ENCODE results near the gene ZBTB16. TPM values are rescaled to one million over a fixed set of nuclear protein-coding genes. Genes with fewer than 3 reads are reported as not detected.

ZBTB16 gene
- total RNA-seq, 1 donor from 2014 or later: 25.4 TPM

- intact Hi-C loops (cut with DNase I): no loop called here
- DNase-seq (ENCODE audit: low spot score): no peak
Observed at GRCh38 chr11:114274637-114275036, 215.1 kb downstream of the ZBTB16 start.

- intact Hi-C loops (cut with DNase I): no loop called here
- no peak for DNase-seq (ENCODE audit: low spot score)
Observed at GRCh38 chr11:114275280-114275679, 215.8 kb downstream of the ZBTB16 start.

GRCh38 chr11:114276077-114276476 is 216.6 kb downstream of the ZBTB16 start:
- intact Hi-C loops (cut with DNase I): no loop called here
- DNase-seq (ENCODE audit: low spot score): peak; percentile 53

GRCh38 chr11:114277637-114278341 is 218.3 kb downstream of the ZBTB16 start:
- no peak for DNase-seq (ENCODE audit: low spot score)
- intact Hi-C loops (cut with DNase I): no loop called here

- intact Hi-C loops (cut with DNase I): no loop called here
- DNase-seq (ENCODE audit: low spot score): no peak
Observed at GRCh38 chr11:114278342-114279065, 219.0 kb downstream of the ZBTB16 start.

GRCh38 chr11:114279792-114280546 is 220.5 kb downstream of the ZBTB16 start:
- intact Hi-C loops (cut with DNase I): loop anchor here (5.0 kb wide), 2 partner anchors 37 to 62 kb away; no protein-coding TSS in a partner anchor
- no peak for DNase-seq (ENCODE audit: low spot score)

GRCh38 chr11:114280696-114281095 is 221.2 kb downstream of the ZBTB16 start:
- no peak for DNase-seq (ENCODE audit: low spot score)
- intact Hi-C loops (cut with DNase I): loop anchor here (5.0 kb wide), 2 partner anchors 37 to 62 kb away; no protein-coding TSS in a partner anchor

- DNase-seq (ENCODE audit: low spot score): no peak
- intact Hi-C loops (cut with DNase I): loop anchor here (5.0 kb wide), 2 partner anchors 36 to 61 kb away; no protein-coding TSS in a partner anchor
Observed at GRCh38 chr11:114281388-114281956, 222.0 kb downstream of the ZBTB16 start.

- DNase-seq (ENCODE audit: low spot score): no peak
- intact Hi-C loops (cut with DNase I): loop anchor here (5.0 kb wide), 2 partner anchors 35 to 60 kb away; no protein-coding TSS in a partner anchor
Observed at GRCh38 chr11:114282488-114282887, 223.0 kb downstream of the ZBTB16 start.

GRCh38 chr11:114283422-114283821 is 223.9 kb downstream of the ZBTB16 start:
- intact Hi-C loops (cut with DNase I): loop anchor here (1.0 to 5.0 kb wide), 3 partner anchors 34 to 479 kb away; no protein-coding TSS in a partner anchor

GRCh38 chr11:114284021-114284420 is 224.5 kb downstream of the ZBTB16 start:
- intact Hi-C loops (cut with DNase I): loop anchor here (5.0 kb wide), 2 partner anchors 33 to 58 kb away; no protein-coding TSS in a partner anchor
- DNase-seq (ENCODE audit: low spot score): no peak

More at GRCh38 chr11:114283422-114283821, 223.9 kb downstream of the ZBTB16 start:
- DNase-seq (ENCODE audit: low spot score): no peak

- no peak for DNase-seq (ENCODE audit: low spot score)
- intact Hi-C loops (cut with DNase I): loop anchor here (5.0 kb wide), 2 partner anchors 32 to 57 kb away; no protein-coding TSS in a partner anchor
Observed at GRCh38 chr11:114284914-114285313, 225.4 kb downstream of the ZBTB16 start.

GRCh38 chr11:114285599-114285998 is 226.1 kb downstream of the ZBTB16 start:
- intact Hi-C loops (cut with DNase I): no loop called here
- no peak for DNase-seq (ENCODE audit: low spot score)

GRCh38 chr11:114286229-114286628 is 226.7 kb downstream of the ZBTB16 start:
- no peak for DNase-seq (ENCODE audit: low spot score)
- intact Hi-C loops (cut with DNase I): no loop called here

- intact Hi-C loops (cut with DNase I): no loop called here
Observed at GRCh38 chr11:114287154-114287553, 227.6 kb downstream of the ZBTB16 start.

GRCh38 chr11:114288136-114288535 is 228.6 kb downstream of the ZBTB16 start:
- no peak for DNase-seq (ENCODE audit: low spot score)
- intact Hi-C loops (cut with DNase I): no loop called here

More at GRCh38 chr11:114287154-114287553, 227.6 kb downstream of the ZBTB16 start:
- no peak for DNase-seq (ENCODE audit: low spot score)

- DNase-seq (ENCODE audit: low spot score): no peak
- intact Hi-C loops (cut with DNase I): loop anchor here (10.0 kb wide), 1 partner anchor 115 kb away; the partner anchor contains the start of genes C11orf71 and RBM7
Observed at GRCh38 chr11:114289779-114290178, 230.3 kb downstream of the ZBTB16 start.

- no peak for DNase-seq (ENCODE audit: low spot score)
- intact Hi-C loops (cut with DNase I): loop anchor here (10.0 kb wide), 1 partner anchor 114 kb away; the partner anchor contains the start of genes C11orf71 and RBM7
Observed at GRCh38 chr11:114290503-114291235, 231.2 kb downstream of the ZBTB16 start.

Measured in cardiac septum (tissue), 1 donor.